H1 (cell line): Measurements from ENCODE around the gene SIGLEC12. TPM values are rescaled to one million over a fixed set of nuclear protein-coding genes. Genes with fewer than 3 reads are reported as not detected.

Experiments used
- CTCF ChIA-PET: fragments of 300-600 bp; sonication (Branson Sonifier 250); formaldehyde crosslinking; loops from one replicate; lab custom pipeline; 2021; ENCODE audit not compliant: partially characterized antibody; lab: Charles Lee
- POLR2A ChIA-PET: fragments of 300-600 bp; sonication (Branson Sonifier 250); formaldehyde crosslinking; loops from one replicate; lab custom pipeline; 2021; ENCODE audit warnings: inconsistent platforms; ENCODE audit not compliant: partially characterized antibody; lab: Charles Lee
- DNase-seq, 2 experiments: peaks; one replicate each; pipeline versions ENCODE4 v3.0.0 to v3.0.0-alpha.2; 2010 to 2022; ENCODE audit warnings: low spot score in 2 of 2, low read depth in 1 of 2, mixed read lengths in 1 of 2
- FAIRE-seq: peaks from 2 replicates; lab custom pipeline; 2011; peaks lifted over from hg19 to GRCh38; lab: Jason Lieb, UNC
- H2AFZ ChIP-seq: 2 replicates; pipeline ENCODE4 v1.8.1; 2012; ENCODE audit warnings: low read length, inconsistent platforms
- H2AK5ac ChIP-seq: 2 replicates; pipeline ENCODE4 v1.6.1; 2013; ENCODE audit warnings: low read depth, low read length
- H2BK120ac ChIP-seq: replicated peaks from 2 replicates; pipeline ENCODE3; 2013; ENCODE audit warnings: low read depth, low read length, inconsistent platforms
- H2BK12ac ChIP-seq: 2 replicates; pipeline ENCODE4 v1.6.1; 2013; ENCODE audit warnings: low read depth, low read length
- H2BK15ac ChIP-seq: 2 replicates; pipeline ENCODE4 v1.6.1; 2013; ENCODE audit warnings: low read length
- H2BK20ac ChIP-seq: 2 replicates; pipeline ENCODE4 v1.6.1; 2013; ENCODE audit warnings: low read length
- H2BK5ac ChIP-seq: 2 replicates; pipeline ENCODE4 v1.6.1; 2013; ENCODE audit warnings: low read depth, low read length
- H3K14ac ChIP-seq: 2 replicates; pipeline ENCODE4 v1.6.1; 2013; ENCODE audit warnings: inconsistent platforms; ENCODE audit not compliant: insufficient read length
- H3K18ac ChIP-seq: 2 replicates; pipeline ENCODE4 v1.6.1; 2013; ENCODE audit warnings: low read length; ENCODE audit errors: extremely low read depth
- H3K23ac ChIP-seq: 2 replicates; pipeline ENCODE4 v1.6.1; 2013; ENCODE audit warnings: inconsistent platforms; ENCODE audit not compliant: insufficient read length
- H3K23me2 ChIP-seq: 2 replicates; pipeline ENCODE4 v1.6.1; 2013; ENCODE audit warnings: low read depth, low read length
- H3K27ac ChIP-seq: 2 replicates; pipeline ENCODE4 v1.6.1; 2011; ENCODE audit warnings: low read depth, low read length, inconsistent platforms
- H3K27me3 ChIP-seq, 4 experiments: replicated peaks in 1 of 4; 1 replicate in 1 of 4; 2 replicates in 3 of 4; pipeline versions ENCODE4 v1.6.1 to v1.8.1; 2011 to 2013; ENCODE audit warnings: low read length in 3 of 4, mild to moderate bottlenecking in 3 of 4, inconsistent platforms in 2 of 4, mixed read lengths in 2 of 4, moderate library complexity in 1 of 4; ENCODE audit not compliant: control insufficient read depth in 3 of 4, insufficient read depth in 3 of 4; ENCODE audit errors: extremely low read depth in 1 of 4
- H3K36me3 ChIP-seq, 4 experiments: 2 replicates each; pipeline versions ENCODE4 v1.6.1 to v1.8.1; 2011 to 2013; ENCODE audit warnings: mild to moderate bottlenecking in 4 of 4, low read length in 3 of 4, moderate library complexity in 2 of 4, control low read depth in 1 of 4, inconsistent platforms in 1 of 4; ENCODE audit not compliant: insufficient read depth in 4 of 4, control insufficient read depth in 2 of 4
- H3K4ac ChIP-seq: replicated peaks from 2 replicates; pipeline ENCODE3; 2013; ENCODE audit warnings: low read length, low read depth, mixed read lengths, inconsistent platforms; ENCODE audit not compliant: insufficient read length
- H3K4me1 ChIP-seq, 4 experiments: replicated peaks in 1 of 4; 1 replicate in 1 of 4; 2 replicates in 3 of 4; pipeline versions ENCODE4 v1.6.1 to v1.8.1; 2011 to 2013; ENCODE audit warnings: low read length in 3 of 4, inconsistent platforms in 2 of 4, mixed read lengths in 1 of 4; ENCODE audit not compliant: insufficient read depth in 4 of 4, control insufficient read depth in 3 of 4
- H3K4me2 ChIP-seq, 2 experiments: 2 replicates each; pipeline versions ENCODE4 v1.6.1 to v1.8.1; 2011 to 2013; ENCODE audit warnings: low read depth in 2 of 2, low read length in 2 of 2, control low read depth in 1 of 2, inconsistent platforms in 1 of 2, mild to moderate bottlenecking in 1 of 2; ENCODE audit not compliant: insufficient read depth in 1 of 2
- H3K4me3 ChIP-seq, 4 experiments: fragments of 200-600, 300-600 bp in 1 of 4; sonication (generic), shearing (Covaris generic), sonication (Bioruptor Twin) in 1 of 4; 2 replicates each; pipeline versions ENCODE4 v1.5.1 to v1.8.1; 2011 to 2016; ENCODE audit warnings: low read length in 4 of 4, low read depth in 3 of 4, control low read depth in 2 of 4, inconsistent platforms in 2 of 4, mild to moderate bottlenecking in 2 of 4, mixed read lengths in 1 of 4, moderate library complexity in 1 of 4; ENCODE audit not compliant: insufficient read depth in 2 of 4; ENCODE audit errors: extremely low read depth in 1 of 4
- H3K56ac ChIP-seq: replicated peaks from 2 replicates; pipeline ENCODE3; 2013; ENCODE audit warnings: low read depth, mild to moderate bottlenecking, mixed read lengths, low read length, inconsistent platforms; ENCODE audit not compliant: insufficient read length
- H3K79me1 ChIP-seq: 2 replicates; pipeline ENCODE4 v1.6.1; 2013; ENCODE audit warnings: low read depth, low read length, control low read depth
- H3K79me2 ChIP-seq, 2 experiments: 2 replicates each; pipeline versions ENCODE4 v1.6.1 to v1.8.1; 2012 to 2013; ENCODE audit warnings: low read length in 2 of 2, mild to moderate bottlenecking in 2 of 2, inconsistent platforms in 1 of 2; ENCODE audit not compliant: insufficient read depth in 2 of 2, control insufficient read depth in 1 of 2
- H3K9ac ChIP-seq, 4 experiments: replicated peaks in 1 of 4; 1 replicate in 1 of 4; 2 replicates in 3 of 4; pipeline versions ENCODE4 v1.6.1 to v1.8.1; 2011 to 2013; ENCODE audit warnings: low read depth in 3 of 4, low read length in 3 of 4, control low read depth in 2 of 4, mild to moderate bottlenecking in 2 of 4, moderate library complexity in 2 of 4, inconsistent platforms in 1 of 4; ENCODE audit errors: extremely low read depth in 1 of 4
- H3K9me3 ChIP-seq, 2 experiments: 2 replicates each; pipeline versions ENCODE4 v1.6.1 to v1.8.1; 2012 to 2013; ENCODE audit warnings: mild to moderate bottlenecking in 2 of 2, moderate library complexity in 2 of 2, control low read depth in 1 of 2, inconsistent platforms in 1 of 2, low read depth in 1 of 2, low read length in 1 of 2, mixed read lengths in 1 of 2; ENCODE audit not compliant: insufficient read depth in 2 of 2
- H4K20me1 ChIP-seq, 2 experiments: replicated peaks in 1 of 2; 2 replicates each; pipeline versions ENCODE3 to v1.8.1; 2011 to 2013; ENCODE audit warnings: inconsistent platforms in 2 of 2, low read length in 2 of 2, mild to moderate bottlenecking in 1 of 2; ENCODE audit not compliant: insufficient read depth in 2 of 2, control insufficient read depth in 1 of 2
- H4K5ac ChIP-seq: 2 replicates; pipeline ENCODE4 v1.6.1; 2013; ENCODE audit warnings: low read length, low read depth, mixed read lengths, inconsistent platforms; ENCODE audit not compliant: insufficient read length
- H4K8ac ChIP-seq: 2 replicates; pipeline ENCODE4 v1.8.0; 2013; ENCODE audit warnings: mild to moderate bottlenecking, moderate library complexity, low read length, inconsistent platforms; ENCODE audit not compliant: insufficient read depth; ENCODE audit errors: extremely low read depth
- H4K91ac ChIP-seq: replicated peaks from 2 replicates; pipeline ENCODE3; 2013; ENCODE audit warnings: low read length, mixed read lengths, inconsistent platforms; ENCODE audit not compliant: insufficient read length
- BCL11A ChIP-seq, 2 experiments: IDR thresholded peaks; one replicate each; pipeline ENCODE4 v1.6.1; 2011; ENCODE audit warnings: low read depth in 2 of 2, low read length in 2 of 2, mild to moderate bottlenecking in 2 of 2
- KDM1A ChIP-seq: fragments of 200-600, 300-600 bp; sonication (generic); IDR thresholded peaks from 2 replicates; pipeline ENCODE4 v1.7.1; 2016; ENCODE audit warnings: mild to moderate bottlenecking, low read length, borderline replicate concordance
- RAD21 ChIP-seq, 2 experiments: IDR thresholded peaks in 1 of 2; conservative IDR thresholded peaks in 1 of 2; 2 replicates each; pipeline ENCODE4 v1.6.1; 2011; ENCODE audit warnings: low read depth in 2 of 2, low read length in 2 of 2, improper control_type of control experiment in 1 of 2, inconsistent platforms in 1 of 2, mild to moderate bottlenecking in 1 of 2, moderate library complexity in 1 of 2
- SIN3A ChIP-seq, 2 experiments: IDR thresholded peaks in 1 of 2; conservative IDR thresholded peaks in 1 of 2; 2 replicates each; pipeline ENCODE4 v1.6.1; 2011 to 2012; ENCODE audit warnings: low read length in 2 of 2, improper control_type of control experiment in 1 of 2, low read depth in 1 of 2, mild to moderate bottlenecking in 1 of 2
- WGBS, 2 experiments: shearing (Covaris generic) in 1 of 2; methylation state at CpG; one replicate each; pipeline versions ENCODE4 v1.1.6 to v1.1.7; 2013 to 2015; ENCODE audit warnings: low lambda C conversion rate in 2 of 2, mixed read lengths in 2 of 2, inconsistent platforms in 1 of 2, low coverage in 1 of 2, missing lambda C conversion rate in 1 of 2; ENCODE audit not compliant: insufficient replicate concordance in 2 of 2, insufficient coverage in 1 of 2, insufficient read length in 1 of 2; ENCODE audit errors: extremely low coverage in 1 of 2, missing lambda C conversion rate in 1 of 2; 5-methylcytosine and 5-hydroxymethylcytosine counted together
- polyA plus RNA-seq, 7 experiments: library from polyadenylated mRNA; depleted of rRNA in 3 of 7; stranded (reverse) in 5 of 7; unstranded in 2 of 7; fragments of >200 nt in 5 of 7; fragments of 200-250 nt in 2 of 7; gene quantifications; 1 replicate in 5 of 7; 2 replicates in 1 of 7; 4 replicates in 1 of 7; pipeline versions ENCODE4 v1.2.1 to v1.2.3, GENCODE V29; 2011 to 2013; ENCODE audit warnings: missing spikeins in 2 of 7, mixed read lengths in 2 of 7
- total RNA-seq: library from RNA; stranded (reverse); fragmentation: NEBNext Ultra II Directional; extraction: Animal tissue kit (Norgen Biotek cat#: 25700); gene quantifications from 2 replicates; pipeline ENCODE4 v1.2.1, GENCODE V29; 2021
- TF ChIP-seq, protein P1 (sequence below), 3 experiments: IDR thresholded peaks; 1 replicate in 2 of 3; 2 replicates in 1 of 3; pipeline versions ENCODE4 v1.5.1 to v1.6.1; 2011; ENCODE audit warnings: low read length in 3 of 3, mild to moderate bottlenecking in 3 of 3, inconsistent platforms in 2 of 3, low read depth in 1 of 3, moderate library complexity in 1 of 3; ENCODE audit not compliant: insufficient read depth in 1 of 3; ENCODE audit errors: control extremely low read depth in 1 of 3

The SIGLEC12 gene
- total and polyA plus RNA-seq, 2 of the 8 experiments (the other 6 are each of a cell fraction or from before 2014, with no cell fraction given), result not detected

DNA sequence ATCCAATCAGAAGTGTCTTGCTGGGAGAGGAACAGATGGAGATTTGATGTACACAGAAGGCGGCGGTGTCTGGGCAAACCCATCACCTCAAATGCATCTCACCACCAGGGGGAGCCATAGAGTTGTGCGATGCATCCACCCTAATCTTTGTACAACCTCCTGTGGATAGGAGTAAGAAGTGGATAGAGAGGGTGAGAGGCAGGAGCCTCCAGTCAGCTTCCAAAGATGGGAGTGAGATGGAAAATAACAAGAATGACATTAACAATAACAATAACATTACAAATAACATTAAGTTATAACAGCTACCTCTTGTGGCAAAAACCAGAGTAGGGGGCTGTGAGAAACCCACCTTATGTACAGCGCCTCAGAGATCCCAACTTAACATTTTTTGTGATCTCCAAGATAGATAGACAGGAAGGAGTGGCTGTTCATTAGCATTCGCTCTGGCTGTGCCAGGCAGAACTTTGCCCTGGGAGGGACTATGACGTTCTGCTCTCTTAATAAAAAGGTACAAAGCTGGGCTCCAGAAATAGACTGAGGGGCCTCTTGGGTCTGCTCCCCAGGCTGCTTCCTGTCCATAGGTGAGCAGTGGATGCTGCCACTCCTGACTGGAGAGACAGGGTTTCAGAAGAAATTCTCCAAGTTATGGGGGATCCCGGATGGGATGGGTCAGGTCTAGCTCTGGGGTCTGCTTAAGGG, 28.4 kb downstream of the SIGLEC12 start:
- H3K27ac ChIP-seq, result no peak overlapping the region
- no peak overlapping the region for H2AK5ac ChIP-seq
- H3K23ac ChIP-seq, result no peak overlapping the region
- H4K91ac ChIP-seq, result no peak overlapping the region
- H3K4me1 ChIP-seq, result no peaks in the 10 kb centered on the region
- no peaks in the 10 kb centered on the region for H3K79me1 ChIP-seq
- H4K20me1 ChIP-seq, result no peaks in the 10 kb centered on the region
- H2AFZ ChIP-seq, result no peak overlapping the region
- H2BK12ac ChIP-seq, result no peak overlapping the region
- peak; percentile 17 to 86 for DNase-seq
- peaks cover 13 to 36% of the 10 kb centered on the region in 2 experiments for H3K9me3 ChIP-seq
- TF ChIP-seq BCL11A (IDR thresholded peaks at IDR 0.05; ENCODE audit: low read depth in 2 of 2, low read length in 2 of 2) (no peak), RAD21 (IDR thresholded peaks at IDR 0.05 in 1 of 2, conservative IDR thresholded peaks at IDR 0.05 in 1 of 2; ENCODE audit: low read depth in 2 of 2, low read length in 2 of 2) (peak; percentile 78), KDM1A (no peak), SIN3A (conservative IDR thresholded peaks at IDR 0.05 in 1 of 2, IDR thresholded peaks at IDR 0.05 in 1 of 2; ENCODE audit: low read depth in 1 of 2, low read length in 2 of 2) (no peak)
- TF ChIP-seq, protein P1, sequence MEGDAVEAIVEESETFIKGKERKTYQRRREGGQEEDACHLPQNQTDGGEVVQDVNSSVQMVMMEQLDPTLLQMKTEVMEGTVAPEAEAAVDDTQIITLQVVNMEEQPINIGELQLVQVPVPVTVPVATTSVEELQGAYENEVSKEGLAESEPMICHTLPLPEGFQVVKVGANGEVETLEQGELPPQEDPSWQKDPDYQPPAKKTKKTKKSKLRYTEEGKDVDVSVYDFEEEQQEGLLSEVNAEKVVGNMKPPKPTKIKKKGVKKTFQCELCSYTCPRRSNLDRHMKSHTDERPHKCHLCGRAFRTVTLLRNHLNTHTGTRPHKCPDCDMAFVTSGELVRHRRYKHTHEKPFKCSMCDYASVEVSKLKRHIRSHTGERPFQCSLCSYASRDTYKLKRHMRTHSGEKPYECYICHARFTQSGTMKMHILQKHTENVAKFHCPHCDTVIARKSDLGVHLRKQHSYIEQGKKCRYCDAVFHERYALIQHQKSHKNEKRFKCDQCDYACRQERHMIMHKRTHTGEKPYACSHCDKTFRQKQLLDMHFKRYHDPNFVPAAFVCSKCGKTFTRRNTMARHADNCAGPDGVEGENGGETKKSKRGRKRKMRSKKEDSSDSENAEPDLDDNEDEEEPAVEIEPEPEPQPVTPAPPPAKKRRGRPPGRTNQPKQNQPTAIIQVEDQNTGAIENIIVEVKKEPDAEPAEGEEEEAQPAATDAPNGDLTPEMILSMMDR (IDR thresholded peaks at IDR 0.05; ENCODE audit: control extremely low read depth in 1 of 3, insufficient read depth in 1 of 3, low read depth in 1 of 3, low read length in 3 of 3), result peak; percentile 76 to 81 (median 78)
- TF ChIP-seq, all 59 proteins: peak for 2
- H3K56ac ChIP-seq, result no peak overlapping the region
- no peak overlapping the region for H2BK20ac ChIP-seq
- H3K4ac ChIP-seq, result no peak overlapping the region
- no peak overlapping the region for H2BK120ac ChIP-seq
- H4K8ac ChIP-seq, result no peak overlapping the region
- CTCF ChIA-PET, result interaction anchor here (0.6 to 6.6 kb wide), 45 partner anchors 9 to 315 kb away, joined by 3 to 83 read pairs (median 4); no protein-coding TSS in a partner anchor
- no peaks in the 10 kb centered on the region for H3K79me2 ChIP-seq
- POLR2A ChIA-PET, result no interaction called here
- no peaks in the 10 kb centered on the region for H3K36me3 ChIP-seq
- no peak overlapping the region for H3K9ac ChIP-seq
- H2BK15ac ChIP-seq, result no peak overlapping the region
- H2BK5ac ChIP-seq, result no peak overlapping the region
- H3K4me3 ChIP-seq, result no peak overlapping the region
- H3K23me2 ChIP-seq, result no peaks in the 10 kb centered on the region
- H3K27me3 ChIP-seq, result no peaks in the 10 kb centered on the region; a peak in 1 of 7 replicates
- 49% methylated on average over 7 of the region's 7 CpGs; no CpG with 5 or more reads in 1 of the 2 experiments for WGBS, 2 experiments
- FAIRE-seq, result peak; percentile 39
- no peak overlapping the region for H3K14ac ChIP-seq
- no peak overlapping the region for H3K4me2 ChIP-seq
- H3K18ac ChIP-seq, result no peak overlapping the region
- H4K5ac ChIP-seq, result no peak overlapping the region
